HepG2 (cell line): ENCODE measurements around the gene FCN3. TPM values are rescaled to one million over a fixed set of nuclear protein-coding genes. Genes with fewer than 3 reads are reported as not detected.

ENCODE experiments used
- ATAC-seq: fragments of 200-7000 bp; cut with Tn5 transposase; 3 replicates; pipeline ENCODE4 v1.9.1; 2020; ENCODE audit warnings: mild to moderate bottlenecking, moderate library complexity
- BruUV-seq: library from RNA; stranded (reverse); fragments of 400-500 nt; replicated peaks from 2 replicates; lab custom pipeline; 2021; lab: Mats Ljungman, UMichigan
- CTCF ChIA-PET: fragments of 300-600 bp; formaldehyde crosslinking; extraction: SDS; loops from one replicate; lab custom pipeline; 2021; ENCODE audit warnings: low total read pairs, inconsistent platforms, low intra/inter-chr PET ratio; lab: Yijun Ruan, JAX
- POLR2A ChIA-PET: fragments of 350-600 bp; sonication (Branson Sonifier 250); formaldehyde crosslinking; loops from one replicate; lab custom pipeline; 2020; ENCODE audit warnings: antibody characterized with exemption, inconsistent platforms; lab: Yijun Ruan, JAX
- DNase-seq: peaks from one replicate; pipeline ENCODE4 v3.0.0-alpha.2; 2015; ENCODE audit warnings: low spot score
- FAIRE-seq: peaks from 3 replicates; lab custom pipeline; 2011; peaks lifted over from hg19 to GRCh38; lab: Jason Lieb, UNC
- H2AFZ ChIP-seq: one replicate; pipeline ENCODE4 v1.6.1; 2011; ENCODE audit warnings: low read length, inconsistent platforms
- H3K27ac ChIP-seq: fragments of 300-600 bp; 3 replicates; pipeline ENCODE4 v1.8.0; 2011; ENCODE audit warnings: mixed run types, mild to moderate bottlenecking, mixed read lengths, low read length, inconsistent platforms; ENCODE audit not compliant: insufficient read depth; ENCODE audit errors: extremely low read length
- H3K27me3 ChIP-seq, 2 experiments: fragments of 200-600 bp in 1 of 2; 2 replicates in 1 of 2; 3 replicates in 1 of 2; pipeline versions ENCODE4 v1.6.0 to v1.8.0; 2011; ENCODE audit warnings: low read length in 2 of 2, mild to moderate bottlenecking in 2 of 2, moderate library complexity in 2 of 2, inconsistent platforms in 1 of 2; ENCODE audit not compliant: insufficient read depth in 2 of 2, control insufficient read depth in 1 of 2
- H3K36me3 ChIP-seq, 2 experiments: fragments of 200-600 bp in 1 of 2; replicated peaks in 1 of 2; 2 replicates in 1 of 2; 3 replicates in 1 of 2; pipeline versions ENCODE4 v1.5.1 to v1.8.0; 2011; ENCODE audit warnings: low read length in 2 of 2, inconsistent platforms in 1 of 2; ENCODE audit not compliant: insufficient read depth in 2 of 2, control insufficient read depth in 1 of 2
- H3K4me1 ChIP-seq: 2 replicates; pipeline ENCODE4 v1.5.1; 2012; ENCODE audit warnings: low read length, inconsistent platforms; ENCODE audit not compliant: insufficient read depth
- H3K4me2 ChIP-seq: 2 replicates; pipeline ENCODE4 v1.6.0; 2011; ENCODE audit warnings: low read depth, low read length, inconsistent platforms
- H3K4me3 ChIP-seq, 3 experiments: fragments of 200-600 bp in 1 of 3; sonication (generic), shearing (Covaris generic) in 1 of 3; replicated peaks in 1 of 3; 2 replicates each; pipeline ENCODE4 v1.5.1; 2011 to 2016; ENCODE audit warnings: low read length in 3 of 3, inconsistent platforms in 2 of 3, low read depth in 2 of 3, mild to moderate bottlenecking in 2 of 3, control low read depth in 1 of 3, mixed read lengths in 1 of 3; ENCODE audit not compliant: insufficient read depth in 1 of 3
- H3K79me2 ChIP-seq: one replicate; pipeline ENCODE4 v1.6.1; 2011; ENCODE audit warnings: low read length, inconsistent platforms; ENCODE audit not compliant: insufficient read depth
- H3K9ac ChIP-seq: 2 replicates; pipeline ENCODE4 v1.6.0; 2011; ENCODE audit warnings: mild to moderate bottlenecking, low read depth, low read length, inconsistent platforms; ENCODE audit not compliant: insufficient read depth
- H3K9me3 ChIP-seq: 2 replicates; pipeline ENCODE4 v1.5.1; 2012; ENCODE audit warnings: mild to moderate bottlenecking, low read length
- H4K20me1 ChIP-seq: 2 replicates; pipeline ENCODE4 v1.6.0; 2011; ENCODE audit warnings: inconsistent platforms, mild to moderate bottlenecking, low read length, moderate library complexity; ENCODE audit not compliant: insufficient read depth
- ARHGAP35 ChIP-seq: sonication (generic); formaldehyde crosslinking; IDR thresholded peaks from 2 replicates; pipeline ENCODE4 v1.9.0; 2022; ENCODE audit warnings: mild to moderate bottlenecking, inconsistent platforms, moderate library complexity, missing genetic modification reagents, borderline replicate concordance
- CBFB ChIP-seq: sonication (generic); formaldehyde crosslinking; IDR thresholded peaks from 2 replicates; pipeline ENCODE4 v1.4.0; 2020; ENCODE audit warnings: missing genetic modification reagents
- FOSL2 ChIP-seq: sonication (generic); formaldehyde crosslinking; IDR thresholded peaks from 2 replicates; pipeline ENCODE4 v1.4.0; 2020; ENCODE audit warnings: missing genetic modification reagents
- PHF20 ChIP-seq: sonication (generic); formaldehyde crosslinking; IDR thresholded peaks from 2 replicates; pipeline ENCODE4 v1.5.0; 2020; ENCODE audit warnings: mild to moderate bottlenecking, missing genetic modification reagents
- RFX5 ChIP-seq: IDR thresholded peaks from 2 replicates; pipeline ENCODE4 v1.6.1; 2011; ENCODE audit warnings: low read depth, low read length, improper control_type of control experiment
- TAF1 ChIP-seq: sonication (generic); formaldehyde crosslinking; IDR thresholded peaks from 2 replicates; pipeline ENCODE4 v1.4.0; 2020; ENCODE audit warnings: missing genetic modification reagents
- YEATS2 ChIP-seq: sonication (generic); formaldehyde crosslinking; IDR thresholded peaks from 2 replicates; pipeline ENCODE4 v1.4.0; 2020; ENCODE audit warnings: missing genetic modification reagents, borderline replicate concordance
- ZSCAN29 ChIP-seq: sonication (generic); formaldehyde crosslinking; conservative IDR thresholded peaks from 2 replicates; pipeline ENCODE4 v1.4.0; 2020; ENCODE audit warnings: mild to moderate bottlenecking, missing genetic modification reagents
- WGBS: methylation state at CpG from one replicate; pipeline ENCODE4 v1.1.6; 2017; ENCODE audit warnings: low lambda C conversion rate; 5-methylcytosine and 5-hydroxymethylcytosine counted together
- in situ Hi-C: cut with HindIII; loops from 2 replicates; pipeline ENCODE4 v1.10.0; 2017; ENCODE audit warnings: low pct_unique_long_range_greater_than_20kb; ENCODE audit not compliant: extremely low pct_ligation_motif_present
- intact Hi-C: fragments of 100-400 bp; cut with micrococcal nuclease; formaldehyde crosslinking; loops from one replicate; pipeline ENCODE4 v1.10.0; 2022; ENCODE audit not compliant: unreplicated experiment
- polyA plus RNA-seq, 8 experiments: library from polyadenylated mRNA; depleted of rRNA in 3 of 8; stranded (reverse) in 7 of 8; unstranded in 1 of 8; fragments of >200 nt; fragmentation: Illumina TruSeq in 4 of 8; extraction: Trizol in 4 of 8; gene quantifications; 2 replicates each; pipeline versions ENCODE4 v1.2.1 to v1.2.3, GENCODE V29; 2011 to 2016; ENCODE audit warnings: low read depth in 4 of 8, missing spikeins in 1 of 8, mixed read lengths in 1 of 8; ENCODE audit not compliant: insufficient read depth in 1 of 8
- total RNA-seq, 5 experiments: library from RNA; depleted of rRNA; stranded (reverse); fragments of >200 nt; fragmentation: Illumina TruSeq; extraction: Trizol; gene quantifications; 2 replicates each; pipeline ENCODE4 v1.2.3, GENCODE V29; 2016; ENCODE audit warnings: low read depth in 1 of 5
- TF ChIP-seq, protein P1 (sequence below): sonication (generic); formaldehyde crosslinking; IDR thresholded peaks from 2 replicates; pipeline ENCODE4 v1.4.0; 2020; ENCODE audit warnings: missing genetic modification reagents, borderline replicate concordance
- TF ChIP-seq, protein P2 (sequence below): IDR thresholded peaks from 2 replicates; pipeline ENCODE4 v1.6.1; 2012; ENCODE audit warnings: low read depth, low read length, improper control_type of control experiment

FCN3 gene
- total and polyA plus RNA-seq, 2 of the 13 experiments (the other 11 are each of a cell fraction or from before 2014, with no cell fraction given): not detected

DNA sequence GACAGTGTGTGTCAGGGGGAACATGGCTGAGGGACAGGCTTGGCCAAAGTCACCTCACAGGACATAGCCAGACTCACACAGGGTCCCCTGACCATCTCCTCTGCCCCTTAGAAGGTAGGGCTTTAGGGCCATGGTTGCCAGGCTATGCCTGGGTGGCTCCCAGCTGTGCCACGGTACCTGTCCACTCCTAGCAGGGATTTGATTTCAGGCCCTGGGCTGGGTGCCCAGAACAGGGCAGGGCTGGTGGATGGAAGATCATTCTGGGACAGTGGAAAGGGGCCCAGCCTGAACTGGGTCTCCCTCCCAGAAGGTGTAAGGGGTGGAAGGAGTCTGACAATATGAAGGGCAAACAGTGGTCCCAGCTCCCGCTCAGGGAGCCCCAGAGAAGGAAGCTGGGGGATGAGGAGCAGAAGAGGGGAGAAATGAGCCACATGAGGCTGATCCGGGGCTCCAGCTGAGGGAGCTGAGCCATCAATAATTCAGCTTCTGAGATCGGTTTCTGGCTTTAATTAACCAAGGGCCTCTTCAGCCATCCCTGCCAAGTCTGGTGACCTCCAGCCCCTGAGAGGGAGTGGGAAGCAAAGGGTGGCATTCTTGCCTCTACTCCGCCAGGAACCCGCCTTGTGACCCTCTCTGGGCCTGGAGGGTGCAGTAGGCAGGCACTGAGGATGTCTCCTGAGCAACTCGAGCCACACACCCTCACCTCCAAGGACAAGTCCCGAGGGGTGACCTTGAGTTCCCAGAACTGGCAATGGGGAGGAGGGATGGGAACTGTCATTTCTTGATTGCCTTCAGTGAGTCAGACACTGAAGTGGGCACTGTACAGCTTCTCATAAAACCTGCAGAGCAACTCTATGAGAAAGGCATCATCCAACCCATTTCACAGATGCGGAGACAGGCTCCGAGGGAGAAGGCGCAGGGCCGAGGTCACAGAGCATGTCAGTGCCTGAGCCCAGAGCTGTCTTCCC lies 6.4 kb upstream of the FCN3 start:
- CTCF ChIA-PET: no interaction called here
- Histone ChIP-seq H3K4me2 (no peak overlapping the region), H3K27ac (no peak overlapping the region), H4K20me1 (no peaks in the 10 kb centered on the region), H3K4me3 (no peak overlapping the region), H3K27me3 (peaks cover 9 to 45% of the 10 kb centered on the region in 2 experiments), H3K79me2 (no peaks in the 10 kb centered on the region), H3K4me1 (no peaks in the 10 kb centered on the region), H3K36me3 (no peaks in the 10 kb centered on the region), H3K9me3 (no peaks in the 10 kb centered on the region), H3K9ac (no peak overlapping the region), H2AFZ (no peak overlapping the region)
- POLR2A ChIA-PET: interaction anchor here (0.6 kb wide), 1 partner anchor 15 kb away, joined by 3 read pairs; no protein-coding TSS in a partner anchor
- no peak for FAIRE-seq
- in situ Hi-C loops (no loop called here), intact Hi-C loops (no loop called here)
- no peak for ATAC-seq
- no peak for TF ChIP-seq PHF20
- TF ChIP-seq CBFB (CRISPR knock-in tag): no peak
- TF ChIP-seq, protein P1, sequence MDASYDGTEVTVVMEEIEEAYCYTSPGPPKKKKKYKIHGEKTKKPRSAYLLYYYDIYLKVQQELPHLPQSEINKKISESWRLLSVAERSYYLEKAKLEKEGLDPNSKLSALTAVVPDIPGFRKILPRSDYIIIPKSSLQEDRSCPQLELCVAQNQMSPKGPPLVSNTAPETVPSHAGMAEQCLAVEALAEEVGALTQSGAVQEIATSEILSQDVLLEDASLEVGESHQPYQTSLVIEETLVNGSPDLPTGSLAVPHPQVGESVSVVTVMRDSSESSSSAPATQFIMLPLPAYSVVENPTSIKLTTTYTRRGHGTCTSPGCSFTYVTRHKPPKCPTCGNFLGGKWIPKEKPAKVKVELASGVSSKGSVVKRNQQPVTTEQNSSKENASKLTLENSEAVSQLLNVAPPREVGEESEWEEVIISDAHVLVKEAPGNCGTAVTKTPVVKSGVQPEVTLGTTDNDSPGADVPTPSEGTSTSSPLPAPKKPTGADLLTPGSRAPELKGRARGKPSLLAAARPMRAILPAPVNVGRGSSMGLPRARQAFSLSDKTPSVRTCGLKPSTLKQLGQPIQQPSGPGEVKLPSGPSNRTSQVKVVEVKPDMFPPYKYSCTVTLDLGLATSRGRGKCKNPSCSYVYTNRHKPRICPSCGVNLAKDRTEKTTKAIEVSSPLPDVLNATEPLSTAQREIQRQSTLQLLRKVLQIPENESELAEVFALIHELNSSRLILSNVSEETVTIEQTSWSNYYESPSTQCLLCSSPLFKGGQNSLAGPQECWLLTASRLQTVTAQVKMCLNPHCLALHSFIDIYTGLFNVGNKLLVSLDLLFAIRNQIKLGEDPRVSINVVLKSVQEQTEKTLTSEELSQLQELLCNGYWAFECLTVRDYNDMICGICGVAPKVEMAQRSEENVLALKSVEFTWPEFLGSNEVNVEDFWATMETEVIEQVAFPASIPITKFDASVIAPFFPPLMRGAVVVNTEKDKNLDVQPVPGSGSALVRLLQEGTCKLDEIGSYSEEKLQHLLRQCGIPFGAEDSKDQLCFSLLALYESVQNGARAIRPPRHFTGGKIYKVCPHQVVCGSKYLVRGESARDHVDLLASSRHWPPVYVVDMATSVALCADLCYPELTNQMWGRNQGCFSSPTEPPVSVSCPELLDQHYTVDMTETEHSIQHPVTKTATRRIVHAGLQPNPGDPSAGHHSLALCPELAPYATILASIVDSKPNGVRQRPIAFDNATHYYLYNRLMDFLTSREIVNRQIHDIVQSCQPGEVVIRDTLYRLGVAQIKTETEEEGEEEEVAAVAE (CRISPR knock-in tag): no peak
- no peak for TF ChIP-seq RFX5
- TF ChIP-seq, protein P2, sequence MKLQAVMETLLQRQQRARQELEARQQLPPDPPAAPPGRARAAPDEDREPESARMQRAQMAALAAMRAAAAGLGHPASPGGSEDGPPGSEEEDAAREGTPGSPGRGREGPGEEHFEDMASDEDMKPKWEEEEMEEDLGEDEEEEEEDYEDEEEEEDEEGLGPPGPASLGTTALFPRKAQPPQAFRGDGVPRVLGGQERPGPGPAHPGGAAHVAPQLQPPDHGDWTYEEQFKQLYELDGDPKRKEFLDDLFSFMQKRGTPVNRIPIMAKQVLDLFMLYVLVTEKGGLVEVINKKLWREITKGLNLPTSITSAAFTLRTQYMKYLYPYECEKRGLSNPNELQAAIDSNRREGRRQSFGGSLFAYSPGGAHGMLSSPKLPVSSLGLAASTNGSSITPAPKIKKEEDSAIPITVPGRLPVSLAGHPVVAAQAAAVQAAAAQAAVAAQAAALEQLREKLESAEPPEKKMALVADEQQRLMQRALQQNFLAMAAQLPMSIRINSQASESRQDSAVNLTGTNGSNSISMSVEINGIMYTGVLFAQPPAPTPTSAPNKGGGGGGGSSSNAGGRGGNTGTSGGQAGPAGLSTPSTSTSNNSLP: no peak
- TF ChIP-seq TAF1 (CRISPR knock-in tag): no peak
- TF ChIP-seq YEATS2 (CRISPR knock-in tag): no peak
- TF ChIP-seq FOSL2 (CRISPR knock-in tag): no peak
- TF ChIP-seq ZSCAN29: no peak
- no peak for TF ChIP-seq ARHGAP35 (CRISPR knock-in tag)
- no TSS peak for BruUV-seq
- WGBS: 22% methylated on average over 9 of the region's 12 CpGs
- no peak for DNase-seq
